Mesodermal cell (in vitro differentiated cells): ENCODE results near the gene STAB2.

Experiments used
- H3K27ac ChIP-seq: 2 replicates; pipeline ENCODE4 v1.7.0; 2013; ENCODE audit warnings: mild to moderate bottlenecking, low read depth, low read length, moderate library complexity; ENCODE audit not compliant: severe bottlenecking
- H3K36me3 ChIP-seq: 2 replicates; pipeline ENCODE4 v1.7.1; 2013; ENCODE audit warnings: mild to moderate bottlenecking, low read length, moderate library complexity; ENCODE audit not compliant: control insufficient read depth, insufficient read depth
- H3K4me1 ChIP-seq: one replicate; pipeline ENCODE4 v1.7.1; 2013; ENCODE audit warnings: mild to moderate bottlenecking, low read length; ENCODE audit not compliant: insufficient read depth, control insufficient read depth, poor library complexity, severe bottlenecking
- H3K4me3 ChIP-seq: 2 replicates; pipeline ENCODE4 v1.7.0; 2013; ENCODE audit warnings: low read length, control low read depth, mild to moderate bottlenecking; ENCODE audit not compliant: insufficient read depth, poor library complexity, severe bottlenecking; ENCODE audit errors: extremely low read depth
- H3K9me3 ChIP-seq: 2 replicates; pipeline ENCODE4 v1.7.1; 2013; ENCODE audit warnings: mild to moderate bottlenecking, low read length, moderate library complexity; ENCODE audit not compliant: control insufficient read depth
- WGBS, 2 experiments: methylation state at CpG; one replicate each; pipeline ENCODE4 v1.1.5; 2013; ENCODE audit warnings: missing lambda C conversion rate in 2 of 2; ENCODE audit not compliant: insufficient coverage in 2 of 2; 5-methylcytosine and 5-hydroxymethylcytosine counted together

Gene STAB2

GRCh38 chr12:103632554-103633216 is 45.6 kb downstream of the STAB2 start:
- H3K4me3 ChIP-seq: no peak overlapping the region
- no peak overlapping the region for H3K27ac ChIP-seq
- no peaks in the 10 kb centered on the region for H3K4me1 ChIP-seq
- no peaks in the 10 kb centered on the region for H3K36me3 ChIP-seq
- 33 to 60% methylated on average over 5 to 13 of the region's 15 CpGs for WGBS, 2 experiments
- H3K9me3 ChIP-seq: no peaks in the 10 kb centered on the region

- Histone ChIP-seq H3K27ac (no peak overlapping the region), H3K4me1 (no peaks in the 10 kb centered on the region), H3K9me3 (no peaks in the 10 kb centered on the region), H3K4me3 (no peak overlapping the region), H3K36me3 (no peaks in the 10 kb centered on the region)
- WGBS, 2 experiments: 75% methylated on average over 1 of the region's 4 CpGs; no CpG with 5 or more reads in 1 of the 2 experiments
These were observed 47.7 kb downstream of the STAB2 start for GRCh38 chr12:103634732-103635131.

GRCh38 chr12:103635419-103635818 is 48.3 kb downstream of the STAB2 start:
- H3K36me3 ChIP-seq: no peaks in the 10 kb centered on the region
- H3K9me3 ChIP-seq: no peaks in the 10 kb centered on the region
- no peaks in the 10 kb centered on the region for H3K4me1 ChIP-seq
- H3K27ac ChIP-seq: no peak overlapping the region
- 91 to 98% methylated on average over 4 of the region's 4 CpGs for WGBS, 2 experiments
- H3K4me3 ChIP-seq: no peak overlapping the region

- Histone ChIP-seq H3K9me3 (no peaks in the 10 kb centered on the region), H3K27ac (no peak overlapping the region), H3K4me1 (no peaks in the 10 kb centered on the region), H3K4me3 (no peak overlapping the region), H3K36me3 (no peaks in the 10 kb centered on the region)
- 86 to 88% methylated on average over 1 to 3 of the region's 7 CpGs for WGBS, 2 experiments
These were observed 49.9 kb downstream of the STAB2 start for GRCh38 chr12:103637021-103637420.

GRCh38 chr12:103637429-103637828 is 50.4 kb downstream of the STAB2 start:
- Histone ChIP-seq H3K9me3 (no peaks in the 10 kb centered on the region), H3K36me3 (no peaks in the 10 kb centered on the region), H3K4me3 (no peak overlapping the region), H3K27ac (no peak overlapping the region), H3K4me1 (no peaks in the 10 kb centered on the region)
- no CpG with 5 or more reads among the region's 2 CpGs for whole genome bisulfite sequencing, 2 experiments

- Histone ChIP-seq H3K4me3 (no peak overlapping the region), H3K9me3 (no peaks in the 10 kb centered on the region), H3K27ac (no peak overlapping the region), H3K4me1 (no peaks in the 10 kb centered on the region), H3K36me3 (no peaks in the 10 kb centered on the region)
- WGBS, 2 experiments: 82% methylated on average over 2 of the region's 6 CpGs; no CpG with 5 or more reads in 1 of the 2 experiments
These were observed 52.9 kb downstream of the STAB2 start for GRCh38 chr12:103639983-103640382.

- no peak overlapping the region for H3K4me3 ChIP-seq
- no peaks in the 10 kb centered on the region for H3K36me3 ChIP-seq
- H3K27ac ChIP-seq: no peak overlapping the region
- 57 to 83% methylated on average over 1 of the region's 1 CpG for WGBS, 2 experiments
- H3K9me3 ChIP-seq: no peaks in the 10 kb centered on the region
- H3K4me1 ChIP-seq: no peaks in the 10 kb centered on the region
These were observed 53.3 kb downstream of the STAB2 start for GRCh38 chr12:103640410-103640809.

GRCh38 chr12:103640831-103641230 is 53.8 kb downstream of the STAB2 start:
- Histone ChIP-seq H3K27ac (no peak overlapping the region), H3K4me3 (no peak overlapping the region), H3K4me1 (no peaks in the 10 kb centered on the region), H3K9me3 (no peaks in the 10 kb centered on the region), H3K36me3 (no peaks in the 10 kb centered on the region)
- 89 to 100% methylated on average over 2 of the region's 4 CpGs for WGBS, 2 experiments

GRCh38 chr12:103642240-103642864 is 55.3 kb downstream of the STAB2 start:
- peaks cover 4% of the 10 kb centered on the region for H3K4me1 ChIP-seq
- no peaks in the 10 kb centered on the region for H3K36me3 ChIP-seq
- H3K27ac ChIP-seq: no peak overlapping the region
- no peak overlapping the region for H3K4me3 ChIP-seq
- H3K9me3 ChIP-seq: no peaks in the 10 kb centered on the region
- 68 to 94% methylated on average over 2 of the region's 3 CpGs for WGBS, 2 experiments

GRCh38 chr12:103645202-103645601 is 58.1 kb downstream of the STAB2 start:
- Histone ChIP-seq H3K4me3 (no peak overlapping the region), H3K9me3 (no peaks in the 10 kb centered on the region), H3K4me1 (peaks cover 6% of the 10 kb centered on the region), H3K27ac (no peak overlapping the region), H3K36me3 (no peaks in the 10 kb centered on the region)
- 67% methylated on average over 1 of the region's 1 CpG; no CpG with 5 or more reads in 1 of the 2 experiments for WGBS, 2 experiments

- Histone ChIP-seq H3K36me3 (no peaks in the 10 kb centered on the region), H3K4me1 (peaks cover 6% of the 10 kb centered on the region), H3K27ac (no peak overlapping the region), H3K9me3 (no peaks in the 10 kb centered on the region), H3K4me3 (no peak overlapping the region)
- 71 to 91% methylated on average over 1 to 2 of the region's 2 CpGs for WGBS, 2 experiments
These were observed 60.2 kb downstream of the STAB2 start for GRCh38 chr12:103647267-103647666.
